Right kidney (tissue), 1 donor: Measurements from ENCODE around the gene EMILIN2.
"Not testable (repeated sequence)": the region's sequence is repeated elsewhere in the genome, so short reads cannot be mapped to it uniquely, and the experiment has no call there.

Experiments used
- DNase-seq: peaks from one replicate; pipeline ENCODE4 v3.0.0-alpha.2; 2016

Gene EMILIN2

GRCh38 chr18:2915486-2915885 is 68.7 kb downstream of the EMILIN2 start:
- not testable (repeated sequence) for DNase-seq

GRCh38 chr18:2916184-2916583 is 69.4 kb downstream of the EMILIN2 start:
- DNase-seq: no peak

GRCh38 chr18:2917259-2918047 is 70.6 kb downstream of the EMILIN2 start:
- no peak for DNase-seq

GRCh38 chr18:2918761-2919550 is 72.2 kb downstream of the EMILIN2 start:
- no peak for DNase-seq

GRCh38 chr18:2919600-2919999 is 72.8 kb downstream of the EMILIN2 start:
- DNase-seq: no peak

- DNase-seq: no peak
These were observed 73.2 kb downstream of the EMILIN2 start for GRCh38 chr18:2920027-2920426.

GRCh38 chr18:2920546-2921343 is 73.9 kb downstream of the EMILIN2 start:
- DNase-seq: no peak

- no peak for DNase-seq
These were observed 75.0 kb downstream of the EMILIN2 start for GRCh38 chr18:2921778-2922177.

- no peak for DNase-seq
These were observed 76.7 kb downstream of the EMILIN2 start for GRCh38 chr18:2923464-2923863.

- DNase-seq: no peak
These were observed 78.1 kb downstream of the EMILIN2 start for GRCh38 chr18:2924920-2925319.

GRCh38 chr18:2926528-2926927 is 79.7 kb downstream of the EMILIN2 start:
- DNase-seq: no peak

- no peak for DNase-seq
These were observed 80.9 kb downstream of the EMILIN2 start for GRCh38 chr18:2927745-2928144.

GRCh38 chr18:2932247-2933181 is 85.7 kb downstream of the EMILIN2 start:
- peak; percentile 48 for DNase-seq

GRCh38 chr18:2933995-2934394 is 87.2 kb downstream of the EMILIN2 start:
- no peak for DNase-seq

GRCh38 chr18:2935438-2936192 is 88.8 kb downstream of the EMILIN2 start:
- DNase-seq: no peak

- DNase-seq: no peak
These were observed 92.5 kb downstream of the EMILIN2 start for GRCh38 chr18:2939317-2939716.

- DNase-seq: no peak
These were observed 101.2 kb downstream of the EMILIN2 start for GRCh38 chr18:2948038-2948437.

- DNase-seq: no peak
These were observed 105.8 kb downstream of the EMILIN2 start for GRCh38 chr18:2952605-2953004.

- no peak for DNase-seq
These were observed 107.3 kb downstream of the EMILIN2 start for GRCh38 chr18:2953935-2954653.
